Neural progenitor cell (in vitro differentiated cells): ENCODE data around the gene ITIH5. TPM values are rescaled to one million over a fixed set of nuclear protein-coding genes. Genes with fewer than 3 reads are reported as not detected.
"Not testable (repeated sequence)": the region's sequence is repeated elsewhere in the genome, so short reads cannot be mapped to it uniquely, and the experiment has no call there.

Experiments used
- DNase-seq: peaks from one replicate; pipeline ENCODE4 v3.0.0-alpha.2; 2016; ENCODE audit warnings: low spot score
- H2AFZ ChIP-seq: fragments of 200-600 bp; sonication (generic); replicated peaks from 2 replicates; pipeline ENCODE4 v1.6.1; 2016; ENCODE audit warnings: antibody characterized with exemption
- H3F3A ChIP-seq: fragments of 200-600 bp; sonication (generic); 2 replicates; pipeline ENCODE4 v1.6.1; 2016; ENCODE audit warnings: antibody characterized with exemption, low read depth
- H3K27ac ChIP-seq: fragments of 200-600 bp; sonication (generic); 2 replicates; pipeline ENCODE4 v1.5.1; 2016; ENCODE audit warnings: mild to moderate bottlenecking
- H3K27me3 ChIP-seq: fragments of 200-600 bp; sonication (generic); 2 replicates; pipeline ENCODE4 v1.6.1; 2016; ENCODE audit warnings: mild to moderate bottlenecking, moderate library complexity
- H3K36me3 ChIP-seq: fragments of 200-600 bp; sonication (generic); 2 replicates; pipeline ENCODE4 v1.5.1; 2016
- H3K4me1 ChIP-seq: fragments of 200-600 bp; sonication (generic); 2 replicates; pipeline ENCODE4 v1.6.1; 2016; ENCODE audit warnings: mixed run types
- H3K4me2 ChIP-seq: fragments of 200-600 bp; sonication (generic); 2 replicates; pipeline ENCODE4 v1.6.1; 2016
- H3K4me3 ChIP-seq: fragments of 200-600 bp; sonication (generic); 2 replicates; pipeline ENCODE4 v1.5.1; 2016
- H3K79me2 ChIP-seq: fragments of 200-600 bp; sonication (generic); 2 replicates; pipeline ENCODE4 v1.6.1; 2016; ENCODE audit warnings: low read depth
- H3K9ac ChIP-seq: fragments of 200-600 bp; sonication (generic); 2 replicates; pipeline ENCODE4 v1.6.1; 2016
- H3K9me3 ChIP-seq: fragments of 200-600 bp; sonication (generic); 2 replicates; pipeline ENCODE4 v1.5.1; 2016; ENCODE audit warnings: low read depth
- H4K20me1 ChIP-seq: fragments of 200-600 bp; sonication (generic); 2 replicates; pipeline ENCODE4 v1.6.1; 2016; ENCODE audit warnings: low read depth
- H3K27ac Mint-ChIP-seq: 3 replicates; pipeline ENCODE4 v1.8.0; 2021; ENCODE audit warnings: mixed read lengths
- H3K27me3 Mint-ChIP-seq: 2 replicates; pipeline ENCODE4 v1.8.0; 2022; ENCODE audit warnings: low read depth, mild to moderate bottlenecking, inconsistent platforms, moderate library complexity, mixed read lengths; ENCODE audit not compliant: insufficient read depth
- H3K36me3 Mint-ChIP-seq: 3 replicates; pipeline ENCODE4 v1.8.0; 2021; ENCODE audit warnings: mixed read lengths
- H3K4me1 Mint-ChIP-seq: 3 replicates; pipeline ENCODE4 v1.8.0; 2021; ENCODE audit warnings: mixed read lengths
- H3K4me3 Mint-ChIP-seq: 3 replicates; pipeline ENCODE4 v1.8.0; 2021; ENCODE audit warnings: mild to moderate bottlenecking, moderate library complexity, mixed read lengths
- H3K9me3 Mint-ChIP-seq: 3 replicates; pipeline ENCODE4 v1.8.0; 2020; ENCODE audit warnings: mixed read lengths
- EZH2 ChIP-seq: fragments of 200-600 bp; sonication (generic); IDR thresholded peaks from 2 replicates; pipeline ENCODE4 v1.6.1; 2017; ENCODE audit warnings: antibody characterized with exemption, mild to moderate bottlenecking, moderate library complexity
- EZH2phosphoT487 ChIP-seq: fragments of 200-600 bp; sonication (generic); IDR thresholded peaks from 2 replicates; pipeline ENCODE4 v1.6.1; 2017; ENCODE audit warnings: antibody characterized with exemption
- total RNA-seq: library from RNA; depleted of rRNA; stranded (reverse); fragments of >200 nt; gene quantifications from 2 replicates; pipeline ENCODE4 v1.2.3, GENCODE V29; 2015; ENCODE audit warnings: low replicate concordance
- TF ChIP-seq, protein P1 (sequence below): fragments of 200-600 bp; sonication (generic); IDR thresholded peaks from 2 replicates; pipeline ENCODE4 v1.5.1; 2017; ENCODE audit warnings: antibody characterized with exemption, mild to moderate bottlenecking

The ITIH5 gene
- total RNA-seq, 1 donor from 2014 or later = 1.1 TPM

DNA sequence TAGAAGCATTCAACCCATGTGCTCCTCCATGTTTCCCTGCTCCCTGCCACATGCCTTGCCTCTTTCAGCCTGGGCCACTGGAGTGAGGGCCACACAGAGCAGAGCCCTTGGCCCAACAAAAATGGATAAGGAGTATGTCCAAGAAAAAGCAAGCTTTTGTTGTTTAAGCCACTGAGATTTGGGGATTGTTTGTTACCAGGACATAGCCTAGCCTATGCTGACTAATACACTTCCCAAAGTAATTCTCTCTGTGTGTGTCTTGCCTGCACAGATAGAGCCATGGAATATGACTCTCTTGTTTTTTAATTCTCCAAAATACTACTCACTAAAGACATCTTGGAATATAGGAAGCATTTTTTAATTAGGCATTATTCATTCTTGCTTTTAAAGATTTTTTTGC, 22.8 kb upstream of the ITIH5 start:
- Histone ChIP-seq H2AFZ (no peak overlapping the region), H3F3A (no peaks in the 10 kb centered on the region), H3K79me2 (no peaks in the 10 kb centered on the region), H3K4me3 (no peak overlapping the region), H3K27me3 (no peaks in the 10 kb centered on the region), H3K9me3 (no peaks in the 10 kb centered on the region), H4K20me1 (no peaks in the 10 kb centered on the region), H3K4me2 (no peak overlapping the region), H3K27ac (no peak overlapping the region), H3K4me1 (no peaks in the 10 kb centered on the region), H3K9ac (no peak overlapping the region), H3K36me3 (no peaks in the 10 kb centered on the region)
- H3K9me3 Mint-ChIP-seq = peaks cover 22% of the 10 kb centered on the region
- no peak for DNase-seq
- peaks cover 11% of the 10 kb centered on the region for H3K27me3 Mint-ChIP-seq
- no peaks in the 10 kb centered on the region for H3K4me1 Mint-ChIP-seq
- no peaks in the 10 kb centered on the region for H3K36me3 Mint-ChIP-seq
- no peak overlapping the region for H3K27ac Mint-ChIP-seq
- H3K4me3 Mint-ChIP-seq = no peak overlapping the region
- TF ChIP-seq, protein P1, sequence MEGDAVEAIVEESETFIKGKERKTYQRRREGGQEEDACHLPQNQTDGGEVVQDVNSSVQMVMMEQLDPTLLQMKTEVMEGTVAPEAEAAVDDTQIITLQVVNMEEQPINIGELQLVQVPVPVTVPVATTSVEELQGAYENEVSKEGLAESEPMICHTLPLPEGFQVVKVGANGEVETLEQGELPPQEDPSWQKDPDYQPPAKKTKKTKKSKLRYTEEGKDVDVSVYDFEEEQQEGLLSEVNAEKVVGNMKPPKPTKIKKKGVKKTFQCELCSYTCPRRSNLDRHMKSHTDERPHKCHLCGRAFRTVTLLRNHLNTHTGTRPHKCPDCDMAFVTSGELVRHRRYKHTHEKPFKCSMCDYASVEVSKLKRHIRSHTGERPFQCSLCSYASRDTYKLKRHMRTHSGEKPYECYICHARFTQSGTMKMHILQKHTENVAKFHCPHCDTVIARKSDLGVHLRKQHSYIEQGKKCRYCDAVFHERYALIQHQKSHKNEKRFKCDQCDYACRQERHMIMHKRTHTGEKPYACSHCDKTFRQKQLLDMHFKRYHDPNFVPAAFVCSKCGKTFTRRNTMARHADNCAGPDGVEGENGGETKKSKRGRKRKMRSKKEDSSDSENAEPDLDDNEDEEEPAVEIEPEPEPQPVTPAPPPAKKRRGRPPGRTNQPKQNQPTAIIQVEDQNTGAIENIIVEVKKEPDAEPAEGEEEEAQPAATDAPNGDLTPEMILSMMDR = no peak
- no peak for TF ChIP-seq EZH2phosphoT487
- TF ChIP-seq EZH2 = no peak

DNA sequence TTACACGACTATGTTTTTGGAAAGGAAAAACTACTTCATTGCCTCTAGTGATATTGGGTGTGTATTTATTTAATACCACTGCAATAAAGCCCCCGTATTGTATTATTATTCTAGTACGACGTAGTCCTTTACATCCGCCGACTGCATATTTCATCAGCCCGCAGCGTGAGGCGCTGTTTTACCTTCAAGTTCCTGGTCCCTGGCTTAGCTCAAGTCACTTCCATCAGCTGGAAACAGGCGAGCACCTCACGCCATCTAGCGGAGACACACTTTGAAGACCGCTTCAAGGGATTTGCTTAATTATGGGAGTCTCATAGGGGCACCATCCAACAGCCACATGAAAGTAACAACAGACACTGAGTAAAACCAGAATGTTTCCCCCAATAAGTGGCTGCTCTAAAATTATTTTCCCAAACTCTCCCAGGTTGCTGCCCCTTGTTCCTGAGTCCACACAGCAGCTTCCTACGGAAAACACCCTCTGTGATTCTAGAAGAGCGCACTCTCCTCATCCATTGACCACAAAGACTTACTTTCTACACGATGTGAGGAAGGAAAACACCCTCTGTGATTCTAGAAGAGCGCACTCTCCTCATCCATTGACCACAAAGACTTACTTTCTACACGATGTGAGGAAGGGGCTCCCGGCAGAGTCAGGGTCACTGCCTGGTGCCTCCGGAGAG, 20.6 kb upstream of the ITIH5 start:
- no peaks in the 10 kb centered on the region for H3K9me3 ChIP-seq
- no peaks in the 10 kb centered on the region for H3K79me2 ChIP-seq
- no peak overlapping the region for H3K9ac ChIP-seq
- H3K4me3 ChIP-seq = no peak overlapping the region
- TF ChIP-seq EZH2phosphoT487 (no peak), EZH2 (no peak)
- TF ChIP-seq, protein P1 = peak; percentile 92
- H3K4me1 Mint-ChIP-seq = no peaks in the 10 kb centered on the region
- H3K4me1 ChIP-seq = no peaks in the 10 kb centered on the region
- no peaks in the 10 kb centered on the region for H3K36me3 ChIP-seq
- H3K36me3 Mint-ChIP-seq = no peaks in the 10 kb centered on the region
- H3F3A ChIP-seq = no peaks in the 10 kb centered on the region
- H3K9me3 Mint-ChIP-seq = peaks cover 15% of the 10 kb centered on the region
- no peak overlapping the region for H3K4me3 Mint-ChIP-seq
- H3K27me3 Mint-ChIP-seq = peaks cover 6% of the 10 kb centered on the region
- no peak overlapping the region for H3K27ac ChIP-seq
- H4K20me1 ChIP-seq = no peaks in the 10 kb centered on the region
- H3K4me2 ChIP-seq = no peak overlapping the region
- H3K27ac Mint-ChIP-seq = no peak overlapping the region
- H2AFZ ChIP-seq = no peak overlapping the region
- DNase-seq = peak; percentile 91
- no peaks in the 10 kb centered on the region for H3K27me3 ChIP-seq

DNA sequence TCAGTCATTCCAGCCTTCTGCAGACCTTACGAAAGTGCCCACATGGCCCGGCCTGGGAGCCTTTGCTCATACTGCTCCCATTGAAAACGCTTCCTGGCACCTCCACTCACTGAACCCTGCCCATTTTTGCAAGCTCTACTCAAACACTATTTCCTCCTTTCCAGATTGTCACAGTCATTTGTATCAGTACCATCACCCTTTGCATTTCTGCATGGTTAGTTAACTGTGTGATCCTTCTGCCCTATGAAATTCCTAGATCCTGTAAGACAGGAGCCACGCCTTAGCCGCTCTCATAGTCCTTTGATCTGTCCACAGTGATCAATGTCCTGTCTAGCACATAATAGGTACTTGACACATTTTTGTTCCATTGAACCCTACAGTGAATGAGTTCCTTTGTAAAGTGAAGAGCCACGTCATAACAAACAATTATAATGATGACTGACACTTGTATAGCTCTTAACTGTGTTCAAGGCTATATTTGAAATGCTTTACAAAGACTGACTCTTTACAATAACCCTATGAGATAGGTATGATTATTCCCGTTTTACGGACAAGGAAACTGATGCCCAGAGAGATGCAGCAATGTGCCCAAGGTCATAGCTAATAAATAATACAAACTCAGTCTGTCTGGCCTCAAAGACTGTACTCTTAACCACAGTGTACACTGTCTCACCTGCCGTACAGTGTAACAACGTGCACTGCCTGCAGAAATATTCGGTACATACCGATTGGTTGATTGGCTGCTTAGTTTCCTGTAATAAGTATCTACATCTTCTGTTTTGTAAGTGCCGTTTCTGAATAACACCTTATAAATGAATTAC, 19.8 kb upstream of the ITIH5 start:
- H3K9ac ChIP-seq = no peak overlapping the region
- H3K27me3 ChIP-seq = no peaks in the 10 kb centered on the region
- no peak overlapping the region for H3K4me2 ChIP-seq
- no peak for DNase-seq
- H4K20me1 ChIP-seq = no peaks in the 10 kb centered on the region
- TF ChIP-seq, protein P1 = no peak
- no peak for TF ChIP-seq EZH2
- no peak for TF ChIP-seq EZH2phosphoT487
- Mint-ChIP-seq H3K4me1 (no peaks in the 10 kb centered on the region), H3K27me3 (peaks cover 6% of the 10 kb centered on the region), H3K36me3 (no peaks in the 10 kb centered on the region), H3K27ac (no peak overlapping the region), H3K9me3 (peaks cover 13% of the 10 kb centered on the region), H3K4me3 (no peak overlapping the region)
- H3K79me2 ChIP-seq = no peaks in the 10 kb centered on the region
- H3K4me3 ChIP-seq = no peak overlapping the region
- H3K36me3 ChIP-seq = no peaks in the 10 kb centered on the region
- no peak overlapping the region for H3K27ac ChIP-seq
- H3K4me1 ChIP-seq = no peaks in the 10 kb centered on the region
- H2AFZ ChIP-seq = no peak overlapping the region
- no peaks in the 10 kb centered on the region for H3K9me3 ChIP-seq
- no peaks in the 10 kb centered on the region for H3F3A ChIP-seq

DNA sequence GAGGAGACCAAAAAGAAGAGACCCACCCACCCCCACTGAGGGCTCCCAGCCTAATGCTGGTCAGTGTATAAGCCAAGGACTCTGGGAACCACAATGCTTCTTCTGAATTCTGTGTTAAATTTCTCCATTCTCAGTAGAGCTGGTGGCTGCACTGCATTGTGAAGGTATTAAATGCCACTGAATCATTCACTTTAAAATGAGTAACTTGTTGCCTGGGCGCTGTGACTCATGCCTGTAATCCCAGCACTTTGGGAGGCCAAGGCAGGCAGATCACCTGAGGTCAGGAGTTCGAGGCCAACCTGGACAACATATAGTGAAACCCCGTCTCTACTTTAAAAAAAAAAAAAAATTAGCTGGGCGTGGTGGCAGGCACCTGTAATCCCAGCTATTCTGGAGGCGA, 13.3 kb upstream of the ITIH5 start:
- H3K4me1 ChIP-seq, H3K79me2 ChIP-seq, H3K9ac ChIP-seq, DNase-seq, H3K9me3 ChIP-seq, H3K27ac ChIP-seq, H3F3A ChIP-seq, H3K36me3 ChIP-seq, H3K27ac Mint-ChIP-seq, H3K4me1 Mint-ChIP-seq, H3K9me3 Mint-ChIP-seq, H3K4me3 Mint-ChIP-seq, H3K4me3 ChIP-seq, H3K4me2 ChIP-seq, H2AFZ ChIP-seq, H3K36me3 Mint-ChIP-seq, H3K27me3 ChIP-seq, H4K20me1 ChIP-seq: not testable (repeated sequence)
- peaks cover 12% of the 10 kb centered on the region for H3K27me3 Mint-ChIP-seq
